Neuronal stem cell (in vitro differentiated cells): ENCODE data around the gene NOP14.

Experiments used
- DNase-seq: peaks from one replicate; pipeline ENCODE4 v3.0.0-alpha.2; 2013; ENCODE audit warnings: low spot score
- H2AFZ ChIP-seq: one replicate; pipeline ENCODE4 v1.6.1; 2013; ENCODE audit warnings: mild to moderate bottlenecking, low read length, inconsistent platforms
- H2AK5ac ChIP-seq: 2 replicates; pipeline ENCODE4 v1.6.1; 2013; ENCODE audit warnings: low read depth, mild to moderate bottlenecking, inconsistent platforms, low read length, moderate library complexity, mixed read lengths
- H2BK120ac ChIP-seq: 2 replicates; pipeline ENCODE4 v1.6.1; 2013; ENCODE audit warnings: low read depth, mild to moderate bottlenecking, inconsistent platforms, low read length, moderate library complexity, mixed read lengths
- H2BK12ac ChIP-seq: one replicate; pipeline ENCODE4 v1.6.1; 2013; ENCODE audit warnings: low read length, inconsistent platforms
- H2BK15ac ChIP-seq: 2 replicates; pipeline ENCODE4 v1.6.1; 2013; ENCODE audit warnings: mild to moderate bottlenecking, low read length, inconsistent platforms, mixed read lengths
- H2BK5ac ChIP-seq: one replicate; pipeline ENCODE4 v1.6.1; 2013; ENCODE audit warnings: inconsistent platforms, mild to moderate bottlenecking, low read length, moderate library complexity
- H3K14ac ChIP-seq: one replicate; pipeline ENCODE4 v1.6.1; 2013; ENCODE audit warnings: low read length, inconsistent platforms
- H3K18ac ChIP-seq: 2 replicates; pipeline ENCODE4 v1.6.1; 2013; ENCODE audit warnings: low read length, inconsistent platforms
- H3K23ac ChIP-seq: 2 replicates; pipeline ENCODE4 v1.6.1; 2013; ENCODE audit warnings: low read depth, mild to moderate bottlenecking, mixed read lengths, low read length, inconsistent platforms; ENCODE audit not compliant: poor library complexity
- H3K27ac ChIP-seq: replicated peaks from 3 replicates; pipeline ENCODE4 v1.5.1; 2013; ENCODE audit warnings: low read length, inconsistent platforms
- H3K27me3 ChIP-seq, 3 experiments: 2 replicates each; pipeline ENCODE4 v1.6.1; 2013; ENCODE audit warnings: low read length in 3 of 3, mild to moderate bottlenecking in 2 of 3, inconsistent platforms in 1 of 3, low read depth in 1 of 3, mixed read lengths in 1 of 3, moderate library complexity in 1 of 3; ENCODE audit not compliant: control insufficient read depth in 3 of 3, insufficient read depth in 3 of 3
- H3K36me3 ChIP-seq, 2 donors: replicated peaks in 1 of 2; 2 replicates each; pipeline ENCODE4 v1.6.1; 2013; ENCODE audit warnings: low read length in 2 of 2; ENCODE audit not compliant: control insufficient read depth in 2 of 2, insufficient read depth in 2 of 2
- H3K4ac ChIP-seq: 2 replicates; pipeline ENCODE4 v1.6.1; 2013; ENCODE audit warnings: inconsistent platforms, mild to moderate bottlenecking, low read length, moderate library complexity
- H3K4me1 ChIP-seq, 2 donors: 1 replicate in 1 of 2; 2 replicates in 1 of 2; pipeline ENCODE4 v1.6.1; 2013; ENCODE audit warnings: low read length in 2 of 2, low read depth in 1 of 2; ENCODE audit not compliant: control insufficient read depth in 2 of 2, insufficient read depth in 1 of 2
- H3K4me2 ChIP-seq: one replicate; pipeline ENCODE4 v1.6.1; 2013; ENCODE audit warnings: mild to moderate bottlenecking, low read length, inconsistent platforms; ENCODE audit not compliant: insufficient read depth, poor library complexity, severe bottlenecking
- H3K4me3 ChIP-seq, 2 donors: 2 replicates each; pipeline ENCODE4 v1.5.1; 2013; ENCODE audit warnings: low read length in 2 of 2, mild to moderate bottlenecking in 2 of 2, inconsistent platforms in 1 of 2, moderate library complexity in 1 of 2
- H3K79me1 ChIP-seq: one replicate; pipeline ENCODE4 v1.6.1; 2013; ENCODE audit warnings: low read depth, mild to moderate bottlenecking, inconsistent platforms, low read length, moderate library complexity
- H3K9ac ChIP-seq: one replicate; pipeline ENCODE4 v1.6.1; 2013; ENCODE audit warnings: mild to moderate bottlenecking, low read depth, low read length, inconsistent platforms; ENCODE audit not compliant: poor library complexity
- H3K9me3 ChIP-seq, 2 donors: replicated peaks in 1 of 2; 2 replicates each; pipeline versions ENCODE3 to v1.6.1; 2013; ENCODE audit warnings: low read length in 2 of 2, mild to moderate bottlenecking in 2 of 2, inconsistent platforms in 1 of 2, low read depth in 1 of 2, mixed read lengths in 1 of 2, moderate library complexity in 1 of 2; ENCODE audit not compliant: control insufficient read depth in 2 of 2, insufficient read depth in 1 of 2
- H4K8ac ChIP-seq: one replicate; pipeline ENCODE4 v1.6.1; 2013; ENCODE audit warnings: low read depth, mild to moderate bottlenecking, inconsistent platforms, low read length, moderate library complexity
- H4K91ac ChIP-seq: one replicate; pipeline ENCODE4 v1.6.1; 2013; ENCODE audit warnings: low read length, low read depth, mild to moderate bottlenecking, inconsistent platforms; ENCODE audit not compliant: poor library complexity
- WGBS, 2 donors: extraction: QIAGEN DNeasy Blood & Tissue Kit; methylation state at CpG; one replicate each; pipeline ENCODE4 v1.1.7; 2013; ENCODE audit warnings: missing lambda C conversion rate in 2 of 2, mixed read lengths in 1 of 2; ENCODE audit not compliant: insufficient read length in 2 of 2, insufficient replicate concordance in 1 of 2; ENCODE audit errors: extremely low coverage in 2 of 2; 5-methylcytosine and 5-hydroxymethylcytosine counted together

NOP14 gene

GRCh38 chr4:2934077-2934812, 29.0 kb downstream of the NOP14 start:
- Histone ChIP-seq H2BK120ac (peak overlapping the region; percentile 16), H4K91ac (no peak overlapping the region), H3K4me2 (peak overlapping the region; percentile 68), H2BK12ac (peak overlapping the region; percentile 49), H3K27ac (no peak overlapping the region), H2BK5ac (peak overlapping the region; percentile 49), H3K18ac (peak overlapping the region; percentile 89), H2AK5ac (peak overlapping the region; percentile 100), H3K79me1 (peaks cover 18% of the 10 kb centered on the region), H3K4ac (peak overlapping the region; percentile 92), H4K8ac (no peak overlapping the region), H3K4me3 (peak overlapping the region; percentile 96 to 98), H2AFZ (peak overlapping the region; percentile 82), H2BK15ac (no peak overlapping the region), H3K14ac (no peak overlapping the region), H3K23ac (peak overlapping the region; percentile 83), H3K9me3 (no peaks in the 10 kb centered on the region), H3K9ac (peak overlapping the region; percentile 87), H3K4me1 (peaks cover 6 to 8% of the 10 kb centered on the region in 2 donors), H3K36me3 (peaks cover 38 to 73% of the 10 kb centered on the region in 2 donors), H3K27me3 (no peaks in the 10 kb centered on the region)
- no peak for DNase-seq
- no CpG with 5 or more reads among the region's 93 CpGs for WGBS, 2 donors

DNA sequence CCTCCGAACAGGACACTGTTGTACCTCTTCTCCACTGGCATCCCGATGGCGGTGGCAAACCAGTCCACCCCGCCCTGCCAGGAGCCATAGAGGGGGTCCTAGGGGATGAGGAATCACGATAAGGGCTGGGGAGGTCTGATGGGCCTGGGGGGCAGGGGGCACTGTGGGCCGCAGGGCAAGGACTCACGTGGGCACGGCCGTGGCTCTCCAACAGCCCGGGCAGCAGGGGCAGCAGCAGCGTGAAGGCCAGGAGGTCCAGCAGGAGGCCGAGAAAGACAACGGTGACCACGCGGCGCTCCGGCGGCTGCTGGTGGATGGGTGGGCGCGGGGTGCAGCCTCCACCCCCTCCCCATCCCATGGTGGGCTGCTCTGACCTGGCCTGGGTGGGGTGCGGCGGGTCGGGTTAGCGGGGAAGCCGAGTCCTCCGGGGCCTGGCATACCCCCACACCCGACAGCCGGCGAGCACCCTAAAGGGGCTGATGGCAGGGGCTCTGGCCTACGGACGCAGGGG, 29.6 kb downstream of the NOP14 start:
- H3K27ac ChIP-seq, result no peak overlapping the region
- H3K4me2 ChIP-seq, result peak overlapping the region; percentile 68
- H2BK5ac ChIP-seq, result peak overlapping the region; percentile 49
- H2BK12ac ChIP-seq, result peak overlapping the region; percentile 49
- H3K9me3 ChIP-seq, result no peaks in the 10 kb centered on the region
- H3K9ac ChIP-seq, result peak overlapping the region; percentile 87
- H2BK15ac ChIP-seq, result no peak overlapping the region
- peak overlapping the region; percentile 100 for H2AK5ac ChIP-seq
- H3K79me1 ChIP-seq, result peaks cover 18% of the 10 kb centered on the region
- H3K18ac ChIP-seq, result peak overlapping the region; percentile 89
- H3K4me1 ChIP-seq, result peaks cover 6 to 8% of the 10 kb centered on the region in 2 donors
- peak overlapping the region; percentile 10 for H3K14ac ChIP-seq
- no peaks in the 10 kb centered on the region for H3K27me3 ChIP-seq
- H4K8ac ChIP-seq, result no peak overlapping the region
- H3K36me3 ChIP-seq, result peaks cover 37 to 73% of the 10 kb centered on the region in 2 donors
- H4K91ac ChIP-seq, result no peak overlapping the region
- DNase-seq, result no peak
- peak overlapping the region; percentile 16 for H2BK120ac ChIP-seq
- peak overlapping the region; percentile 92 for H3K4ac ChIP-seq
- H2AFZ ChIP-seq, result peak overlapping the region; percentile 82
- H3K23ac ChIP-seq, result peak overlapping the region; percentile 83
- peak overlapping the region; percentile 81 to 96 for H3K4me3 ChIP-seq
- no CpG with 5 or more reads among the region's 31 CpGs for WGBS, 2 donors

DNA sequence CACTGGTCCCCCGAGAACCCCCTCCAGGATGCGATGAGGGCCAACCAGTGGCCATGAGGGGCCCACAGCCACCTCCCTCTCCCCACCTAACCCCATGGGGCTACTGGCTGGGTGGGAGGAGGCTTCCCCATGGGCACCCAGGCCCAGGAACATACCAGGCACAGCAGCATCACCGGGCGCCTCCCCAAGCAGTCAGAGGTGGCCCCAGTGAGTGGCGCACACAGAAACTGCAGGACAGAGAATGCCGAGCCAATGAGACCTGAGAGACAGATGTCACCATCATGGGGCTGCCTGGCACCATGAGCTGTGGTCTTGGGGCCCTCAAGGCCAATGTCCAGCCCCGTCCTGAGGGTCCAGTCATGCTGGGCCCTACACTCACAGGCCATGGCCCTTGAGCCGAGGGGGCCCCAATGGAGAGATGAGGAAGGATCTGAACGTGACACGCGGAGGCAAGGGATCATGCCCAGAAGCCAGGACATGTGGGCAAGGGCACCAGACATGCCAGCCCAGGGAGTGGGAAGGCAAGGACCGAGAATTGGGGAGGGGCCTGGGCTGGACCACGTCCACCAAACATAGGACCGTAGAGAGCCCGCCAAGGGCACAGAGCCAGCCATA, 30.1 kb downstream of the NOP14 start:
- peaks cover 35 to 74% of the 10 kb centered on the region in 2 donors for H3K36me3 ChIP-seq

More for the DNA sequence above, 30.1 kb downstream of the NOP14 start:
- peaks cover 6 to 8% of the 10 kb centered on the region in 2 donors for H3K4me1 ChIP-seq
- peak overlapping the region; percentile 83 for H3K23ac ChIP-seq
- peak overlapping the region; percentile 16 for H2BK120ac ChIP-seq
- no peak overlapping the region for H3K9ac ChIP-seq
- H4K8ac ChIP-seq, result peak overlapping the region; percentile 50
- peaks cover 18% of the 10 kb centered on the region for H3K79me1 ChIP-seq
- peak overlapping the region; percentile 100 for H2AK5ac ChIP-seq
- H3K4ac ChIP-seq, result no peak overlapping the region
- peak overlapping the region; percentile 86 for H4K91ac ChIP-seq
- no peak overlapping the region for H3K18ac ChIP-seq
- WGBS, 2 donors, result no CpG with 5 or more reads among the region's 15 CpGs
- H3K14ac ChIP-seq, result peak overlapping the region; percentile 10
- peak overlapping the region; percentile 49 for H2BK5ac ChIP-seq
- no peak overlapping the region for H3K27ac ChIP-seq
- H3K4me3 ChIP-seq, result peak overlapping the region; percentile 43 to 96
- no peaks in the 10 kb centered on the region for H3K9me3 ChIP-seq
- no peaks in the 10 kb centered on the region for H3K27me3 ChIP-seq
- peak overlapping the region; percentile 68 for H3K4me2 ChIP-seq
- no peak overlapping the region for H2BK12ac ChIP-seq
- H2BK15ac ChIP-seq, result no peak overlapping the region
- DNase-seq, result no peak
- no peak overlapping the region for H2AFZ ChIP-seq
